Activated CD8-positive, alpha-beta memory T cell treated with anti-CD3 and anti-CD28 coated beads, Interleukin-2, amount 50 U/mL, for 4 hours (primary cell): ENCODE measurements around the gene RICTOR.

ENCODE experiments used
- DNase-seq: peaks from one replicate; pipeline ENCODE4 v3.0.0-alpha.2; 2020

RICTOR gene

DNA sequence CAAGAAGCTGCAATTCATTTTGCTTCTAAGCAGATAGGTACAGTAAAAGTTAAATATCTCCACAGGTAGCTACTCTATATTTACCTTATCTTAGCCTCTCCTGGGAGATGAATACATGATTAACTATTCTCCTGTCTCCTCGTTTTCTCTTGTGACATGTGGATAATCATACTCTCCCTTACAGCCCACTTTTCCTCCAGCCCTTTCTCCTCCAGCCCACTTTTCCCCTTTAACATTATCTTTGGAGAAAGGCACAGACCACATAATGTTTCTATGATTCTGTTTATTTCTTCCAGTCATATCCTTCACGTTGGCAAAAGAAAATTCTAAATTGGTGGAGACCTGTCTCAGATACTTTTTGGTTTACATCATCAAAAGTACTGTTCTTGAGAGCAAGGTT lies 144.4 kb downstream of the RICTOR start:
- DNase-seq, result no peak

DNA sequence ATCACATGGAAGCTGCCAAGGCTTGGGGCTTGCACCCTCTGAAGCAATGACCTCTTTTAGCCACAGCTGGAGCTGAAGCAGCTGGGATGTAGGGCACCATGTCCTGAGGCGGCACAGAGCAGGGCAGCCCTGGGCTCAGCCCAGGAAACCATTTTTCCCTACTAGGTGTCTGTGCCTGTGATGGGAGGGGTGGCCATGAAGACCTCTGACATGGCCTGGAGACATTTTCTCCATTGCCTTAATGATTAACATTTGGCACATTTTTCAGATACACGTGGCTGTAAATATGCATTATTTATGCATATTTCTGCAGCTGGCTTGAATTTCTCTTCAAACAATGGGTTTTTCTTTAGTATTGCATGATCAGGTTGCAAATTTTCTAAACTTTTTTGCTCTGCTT lies 146.7 kb downstream of the RICTOR start:
- DNase-seq, result no peak

DNA sequence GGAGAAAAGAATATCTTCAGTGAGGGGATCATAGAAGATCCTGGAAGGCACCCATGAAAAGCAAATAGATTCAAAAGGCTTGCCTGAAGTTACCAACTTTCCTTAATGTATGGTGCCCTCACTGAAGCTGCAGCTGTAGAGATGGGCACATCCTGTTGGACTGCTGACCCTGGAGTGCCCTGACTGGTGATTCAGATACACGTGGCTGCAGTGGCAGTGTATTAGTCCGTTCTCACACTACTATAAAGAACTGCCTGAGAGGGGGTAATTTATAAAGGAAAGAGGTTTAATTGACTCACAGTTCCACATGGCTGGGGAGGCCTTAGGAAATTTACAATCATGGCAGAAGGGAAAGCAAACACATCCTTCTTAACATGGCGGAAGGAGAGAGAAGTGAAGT lies 148.1 kb downstream of the RICTOR start:
- DNase-seq, result no peak

DNA sequence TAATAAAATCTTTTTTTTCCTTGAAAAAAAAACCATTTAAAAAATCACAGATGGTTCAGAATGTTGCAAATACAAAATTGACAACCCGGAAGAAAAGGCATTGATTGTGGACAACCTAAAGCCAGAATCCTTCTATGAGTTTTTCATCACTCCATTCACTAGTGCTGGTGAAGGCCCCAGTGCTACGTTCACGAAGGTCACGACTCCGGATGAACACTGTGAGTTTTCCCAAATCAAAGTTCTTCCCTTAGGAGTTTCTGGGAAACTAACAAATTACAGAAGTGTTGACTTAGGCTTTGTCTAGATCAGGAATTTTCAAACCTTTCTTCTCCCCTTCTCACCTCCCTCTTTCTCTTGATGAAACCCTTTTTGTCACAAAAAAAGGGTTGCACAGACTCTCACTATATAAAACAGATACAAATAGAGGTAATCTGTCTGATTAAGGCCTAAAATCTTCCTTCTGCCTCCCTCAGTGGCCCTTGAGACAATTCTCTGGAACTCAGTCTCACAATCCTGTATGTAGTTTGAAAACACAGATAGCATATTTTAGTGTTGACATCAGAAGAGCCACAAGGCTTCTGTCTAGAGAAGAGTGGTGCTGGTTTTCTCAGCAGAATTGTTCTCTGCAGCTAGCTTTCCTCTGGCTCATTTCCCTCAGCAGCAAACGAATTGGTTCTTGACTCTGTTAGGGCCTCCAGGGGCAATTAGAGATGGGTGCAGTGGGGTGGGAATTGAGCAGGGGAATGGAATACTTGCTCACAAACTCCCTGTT lies 148.9 kb downstream of the RICTOR start:
- DNase-seq, result no peak

DNA sequence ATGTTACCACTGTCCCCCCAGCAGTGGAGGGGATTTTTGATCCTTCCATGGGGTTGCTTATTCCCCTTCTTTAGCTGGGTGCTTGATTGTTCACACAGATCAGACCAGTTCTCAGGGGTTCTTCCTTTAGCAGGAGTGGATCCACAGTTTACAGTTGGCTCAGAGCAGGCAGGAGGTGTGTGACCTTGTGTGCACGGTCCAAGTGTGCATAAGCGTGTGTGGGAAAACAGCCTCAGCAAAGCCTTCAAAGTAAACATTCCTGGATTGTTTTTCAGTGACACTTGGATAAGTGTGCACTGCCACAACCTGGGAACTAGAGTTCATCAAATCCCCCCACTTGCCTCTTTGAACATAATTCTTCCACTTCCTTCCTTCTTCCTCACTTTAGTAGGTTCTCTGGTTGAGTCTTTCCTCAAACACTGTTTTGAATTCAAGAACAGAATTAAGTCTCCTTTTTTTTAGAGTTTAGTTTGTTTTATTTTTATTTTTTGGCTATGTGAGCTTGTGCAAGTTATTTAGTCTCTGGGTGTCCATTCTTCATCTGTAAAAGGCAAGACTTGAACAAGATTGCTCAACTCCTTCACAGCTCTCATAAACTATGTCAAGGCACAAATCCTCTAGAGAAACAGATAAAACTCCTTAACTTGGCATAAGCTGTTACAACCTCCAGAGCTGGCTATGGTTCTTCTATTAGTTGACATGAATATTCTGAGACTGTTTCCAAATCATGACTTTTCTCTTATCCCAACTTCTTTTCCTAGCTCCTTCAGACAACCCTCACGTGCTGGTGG lies 150.3 kb downstream of the RICTOR start:
- DNase-seq, result no peak

DNA sequence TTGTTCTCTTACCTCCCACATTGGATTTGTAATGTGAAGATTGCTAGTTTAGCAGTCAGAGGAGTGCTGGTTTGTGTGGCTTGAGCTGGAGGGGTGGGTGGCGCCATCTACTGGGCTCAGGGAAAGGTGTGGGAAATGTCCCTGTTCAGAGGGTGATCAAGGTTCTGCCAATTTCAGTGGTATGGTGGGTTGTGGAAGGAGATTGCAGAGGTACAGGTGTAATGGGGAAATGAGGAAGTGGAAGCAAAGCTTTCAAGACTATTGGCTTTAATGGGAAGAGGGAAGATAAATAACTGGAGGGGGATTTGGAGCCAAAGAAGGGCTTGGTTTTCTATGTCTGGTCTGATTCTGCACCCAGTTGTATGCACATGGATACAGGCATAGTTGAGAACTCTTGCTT lies 152.0 kb downstream of the RICTOR start:
- DNase-seq, result peak; percentile 30

DNA sequence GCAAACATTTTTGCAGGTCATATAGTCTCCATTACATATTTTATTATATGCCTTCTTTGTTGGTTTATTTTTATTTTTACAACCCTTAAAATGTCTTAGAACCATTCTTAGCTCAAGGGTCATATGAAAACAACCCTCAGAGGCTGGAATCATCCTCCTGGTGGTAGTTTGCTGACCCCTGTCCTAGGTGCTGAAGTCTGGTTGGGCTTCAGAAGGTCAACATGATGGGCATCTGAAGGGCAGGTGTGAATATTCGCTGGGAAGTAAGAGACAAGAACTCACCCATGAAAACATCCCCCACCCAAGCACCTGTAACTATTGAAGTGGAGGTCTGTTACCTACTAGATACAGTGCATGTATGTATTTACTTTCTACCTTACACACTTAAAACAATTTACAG lies 153.0 kb downstream of the RICTOR start:
- DNase-seq, result no peak

DNA sequence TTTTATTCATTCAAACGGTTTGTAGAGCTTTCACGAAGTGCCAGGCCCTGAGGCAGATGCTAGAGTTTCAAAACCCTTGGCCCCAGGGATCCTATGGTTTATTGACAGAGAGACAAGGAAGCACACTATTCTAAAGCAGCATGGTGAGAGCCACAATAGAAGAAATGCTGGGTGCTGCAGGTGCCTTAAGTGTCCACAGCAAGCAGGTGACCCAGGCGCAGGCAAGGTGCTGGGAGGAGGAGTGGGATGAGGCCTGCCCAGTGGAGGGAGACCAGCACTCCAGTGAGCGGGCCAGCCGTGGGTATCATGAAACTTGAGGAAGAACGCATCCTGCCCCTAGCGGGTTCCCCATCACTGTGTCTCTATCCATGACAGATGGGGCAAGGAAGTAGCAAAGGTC lies 157.4 kb downstream of the RICTOR start:
- DNase-seq, result no peak

DNA sequence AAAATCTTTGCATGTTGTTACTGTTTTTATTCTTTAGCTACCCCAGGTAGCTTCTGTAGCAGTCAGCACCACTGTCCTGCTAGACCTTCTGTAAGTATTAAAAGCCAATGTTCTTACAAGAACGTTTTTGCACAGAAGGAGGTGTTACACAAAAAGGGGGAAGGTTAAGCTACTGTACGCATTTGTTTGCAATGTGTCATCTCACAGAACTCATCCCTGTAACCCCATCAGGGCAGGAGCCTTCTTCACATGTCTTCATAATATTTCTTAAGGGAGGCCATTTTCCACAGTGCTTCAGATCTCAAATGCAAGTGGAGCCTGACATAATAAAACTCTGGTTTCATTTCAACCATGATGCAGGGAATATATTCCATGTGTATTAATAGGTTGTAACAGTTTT lies 160.5 kb downstream of the RICTOR start:
- DNase-seq, result no peak

DNA sequence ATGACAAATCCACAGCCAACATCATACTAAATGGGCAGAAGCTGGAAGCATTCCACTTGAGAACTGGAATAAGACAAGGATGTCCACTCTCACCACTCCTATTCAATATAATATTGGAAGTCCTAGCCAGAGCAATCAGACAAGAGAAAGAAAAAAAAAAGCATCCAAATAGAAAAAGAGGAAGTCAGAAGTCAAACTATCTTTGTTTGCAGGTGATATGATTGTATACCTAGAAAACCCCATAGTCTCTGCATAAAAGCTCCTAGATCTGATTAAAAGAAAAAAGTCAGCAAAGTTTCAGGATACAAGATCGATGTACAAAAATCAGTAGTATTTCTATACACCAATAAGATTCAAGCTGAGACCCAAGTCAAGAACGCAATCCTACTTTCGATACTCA lies 162.3 kb downstream of the RICTOR start:
- no peak for DNase-seq

DNA sequence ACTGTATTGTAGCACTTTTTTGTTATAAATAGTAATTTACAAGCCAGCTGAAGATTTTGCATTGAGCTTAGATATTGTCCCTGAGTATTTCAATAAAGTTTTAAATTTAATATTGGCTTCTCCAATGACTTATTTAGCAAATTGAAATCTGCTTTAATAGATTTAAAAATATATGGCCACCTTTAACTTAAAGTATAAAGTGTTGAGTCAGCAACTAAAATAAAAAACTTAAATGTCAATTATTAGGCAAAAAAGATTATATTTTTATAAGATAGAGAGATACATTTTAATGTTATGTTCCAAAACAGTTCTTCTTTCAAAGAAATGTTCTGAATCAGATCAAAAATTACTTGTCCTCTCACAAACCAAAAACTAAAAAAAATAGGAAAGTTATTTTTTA lies 167.7 kb downstream of the RICTOR start:
- DNase-seq, result no peak

DNA sequence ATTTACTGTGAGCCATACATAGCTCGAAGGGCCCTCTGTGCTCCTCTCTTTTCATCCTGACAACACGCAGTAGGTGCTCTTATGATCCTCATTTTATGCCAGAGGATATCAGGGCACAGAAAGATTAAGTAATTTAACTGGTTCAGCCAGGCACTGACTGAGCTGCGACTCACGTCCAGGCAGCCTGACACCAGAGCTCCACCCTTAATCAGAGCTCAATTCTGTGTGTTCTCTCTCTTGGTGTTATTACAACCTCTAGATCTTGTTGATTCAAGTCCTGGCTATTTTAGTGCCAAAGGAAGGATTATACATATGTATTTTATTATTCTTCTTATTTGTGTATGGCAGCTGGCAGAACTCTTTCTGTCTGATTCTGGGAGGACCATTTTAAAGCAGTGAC lies 168.7 kb downstream of the RICTOR start:
- DNase-seq, result no peak

DNA sequence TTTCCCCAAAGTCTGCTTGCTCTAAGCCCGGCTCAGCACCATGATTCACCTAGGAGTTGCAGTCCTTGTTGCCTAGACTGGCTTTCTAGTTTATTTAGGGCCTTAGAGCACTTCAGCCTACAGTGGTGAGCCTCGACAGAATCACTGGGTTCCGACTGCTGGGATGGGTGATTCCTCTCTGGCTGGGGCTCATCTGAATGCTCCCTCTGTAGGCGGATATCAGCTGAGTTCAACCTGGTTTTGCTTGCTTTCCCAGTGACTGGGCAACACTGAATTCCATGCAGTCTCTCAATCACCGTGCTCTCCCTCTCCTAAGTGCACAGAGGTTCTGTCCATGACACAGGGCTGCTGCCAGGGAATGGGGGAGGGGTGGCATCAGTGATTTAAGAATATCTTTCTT lies 174.3 kb downstream of the RICTOR start:
- no peak for DNase-seq

DNA sequence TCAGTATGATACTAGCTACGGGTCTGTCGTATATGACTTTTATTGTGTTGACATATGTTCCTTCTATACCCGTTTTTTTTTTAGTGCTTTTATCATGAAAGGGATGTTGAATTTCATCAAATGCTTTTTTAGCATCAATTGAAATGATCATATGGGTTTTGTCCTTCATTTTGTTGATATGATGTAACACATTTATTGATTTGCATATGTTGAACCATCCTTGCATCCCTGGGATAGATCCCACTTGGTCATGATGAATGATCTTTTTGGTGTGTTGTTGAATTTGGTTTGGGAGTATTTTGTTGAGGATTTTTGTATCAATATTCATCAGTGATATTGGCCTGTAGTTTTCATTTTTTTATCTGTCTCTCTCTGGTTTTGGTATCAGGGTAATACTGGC lies 177.4 kb downstream of the RICTOR start:
- no peak for DNase-seq

DNA sequence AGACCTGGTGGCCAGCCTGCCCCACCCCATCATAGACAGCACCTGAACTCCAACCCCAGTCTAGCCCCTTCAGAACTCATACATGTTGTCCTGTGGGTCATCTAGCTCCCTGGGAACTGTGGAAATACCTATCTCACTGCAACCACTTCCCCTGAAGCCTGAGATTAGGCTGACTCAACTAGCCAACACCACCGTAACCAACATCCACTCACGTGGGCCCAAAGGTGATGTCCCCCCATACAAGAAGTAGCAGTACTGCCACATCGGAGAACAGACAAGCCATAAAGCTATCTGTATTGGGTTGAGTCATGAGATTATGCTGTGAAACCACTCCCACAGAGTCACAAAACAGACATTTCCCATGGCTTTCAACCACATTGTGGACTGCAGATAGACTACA lies 181.8 kb downstream of the RICTOR start:
- no peak for DNase-seq

DNA sequence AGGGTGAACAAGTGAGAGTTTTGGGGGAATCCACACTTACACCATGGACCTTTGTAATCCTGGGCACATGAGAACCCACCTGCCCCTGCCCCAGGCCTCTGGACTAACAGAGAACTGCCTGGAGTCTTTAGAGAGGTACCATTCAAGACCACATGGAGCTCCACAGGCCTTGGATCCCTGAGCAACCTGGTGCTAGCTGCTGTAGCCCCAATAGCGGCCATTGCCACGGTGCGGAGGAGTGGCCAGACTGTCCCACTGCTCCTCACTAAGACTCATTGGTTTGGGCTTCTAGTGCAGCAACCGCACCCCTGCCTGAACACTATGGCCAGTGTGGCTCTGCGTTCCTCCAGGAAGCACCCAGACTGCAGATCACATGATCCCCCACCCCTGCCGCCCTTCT lies 182.6 kb downstream of the RICTOR start:
- DNase-seq, result no peak

DNA sequence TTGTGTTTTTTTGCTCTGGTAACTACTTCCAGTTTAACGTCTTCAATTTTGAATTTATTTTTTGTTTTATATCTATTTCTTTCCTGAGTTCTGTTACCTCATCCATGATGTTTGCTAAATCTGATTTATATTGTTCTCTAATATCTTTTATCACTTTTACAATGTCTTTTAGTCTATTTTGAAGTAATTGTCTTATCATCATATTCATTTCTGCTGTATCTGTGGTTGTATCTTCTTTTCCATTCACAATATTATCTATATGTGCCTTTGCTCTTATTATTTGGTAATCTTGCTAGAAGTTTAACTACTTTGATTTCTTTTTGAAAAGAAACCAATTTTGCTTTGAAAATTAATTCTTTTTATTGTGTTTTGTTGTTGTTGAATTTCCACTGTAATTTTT lies 184.8 kb downstream of the RICTOR start:
- DNase-seq, result no peak

DNA sequence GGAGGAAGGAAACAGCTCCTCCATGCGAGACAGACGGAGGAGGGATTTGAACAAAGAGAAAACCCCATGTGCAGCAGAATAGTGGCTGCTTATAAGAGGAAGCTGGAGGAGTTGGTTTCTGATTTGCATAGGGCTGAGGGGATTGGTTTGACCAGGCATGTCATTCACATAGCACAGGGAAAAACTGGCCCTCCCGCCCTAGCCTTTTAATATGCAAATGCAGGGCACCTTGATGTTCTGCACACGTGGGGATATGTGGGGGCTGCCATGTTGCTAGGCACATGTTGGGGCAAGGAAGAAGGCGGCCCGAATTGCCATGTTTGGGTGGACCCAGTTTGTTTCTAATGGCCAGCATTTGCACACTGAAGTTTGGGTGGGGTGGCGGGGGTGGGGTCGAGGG lies 186.2 kb downstream of the RICTOR start:
- no peak for DNase-seq
